GM21447 (cell line): Measurements from ENCODE around the gene PRSS50.
"Not testable (repeated sequence)": the region's sequence is repeated elsewhere in the genome, so short reads cannot be mapped to it uniquely, and the experiment has no call there.

Experiments
- ATAC-seq: cut with Tn5 transposase; IDR thresholded peaks from one replicate; pipeline ENCODE4 v1.9.1; 2021; ENCODE audit not compliant: unreplicated experiment

The PRSS50 gene

DNA sequence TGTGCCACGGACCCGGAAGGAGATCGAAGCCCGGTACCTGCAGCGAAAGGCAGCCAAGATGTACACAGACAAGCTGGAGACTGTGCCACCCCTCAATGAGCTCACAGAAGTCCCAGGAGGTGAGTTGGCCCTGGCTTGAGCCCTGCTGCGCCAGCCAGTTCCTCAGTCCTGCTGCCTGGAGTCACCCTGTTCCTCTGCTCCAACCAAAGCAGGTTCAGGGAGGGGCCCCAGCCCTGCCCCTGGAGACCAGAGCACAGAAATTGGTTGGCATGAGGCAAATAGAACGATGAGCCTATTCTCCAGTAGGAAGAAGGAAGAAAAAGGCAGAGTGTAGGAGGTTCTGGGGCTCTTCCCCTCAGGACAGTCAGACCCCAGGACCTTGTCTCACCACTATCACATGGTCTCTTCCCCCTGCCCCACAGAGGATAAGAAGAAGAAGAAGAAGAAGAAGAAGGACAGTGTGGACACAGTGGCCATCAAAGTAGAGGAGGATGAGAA lies 8.5 kb downstream of the PRSS50 start:
- ATAC-seq, result no peak

- ATAC-seq, result no peak
These were observed 9.1 kb downstream of the PRSS50 start for GRCh38 chr3:46708401-46709156.

DNA sequence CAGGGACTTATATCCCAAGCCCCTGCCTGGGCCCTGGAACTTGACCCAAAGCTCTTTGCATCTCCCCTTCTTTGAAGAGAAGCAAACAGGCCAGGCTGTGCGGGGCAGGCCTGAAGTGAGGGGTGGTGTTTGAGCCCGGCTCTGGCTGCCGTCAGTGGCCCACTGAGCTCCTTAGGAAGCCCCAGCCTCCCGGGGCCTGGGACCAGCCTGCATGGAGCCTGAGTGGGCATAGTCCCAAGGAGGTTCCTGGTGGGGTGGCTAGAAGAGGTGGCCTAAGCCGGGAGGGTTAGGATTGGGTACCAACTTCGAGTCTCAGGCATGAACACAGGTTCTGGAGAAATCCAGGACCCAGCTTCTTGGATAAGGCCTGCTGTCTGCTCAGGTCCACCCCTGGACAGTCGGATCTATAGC lies 10.1 kb downstream of the PRSS50 start:
- ATAC-seq, result no peak

GRCh38 chr3:46706771-46707582 lies 10.7 kb downstream of the PRSS50 start:
- ATAC-seq, result no peak

GRCh38 chr3:46705751-46706552 lies 11.7 kb downstream of the PRSS50 start:
- ATAC-seq, result no peak

DNA sequence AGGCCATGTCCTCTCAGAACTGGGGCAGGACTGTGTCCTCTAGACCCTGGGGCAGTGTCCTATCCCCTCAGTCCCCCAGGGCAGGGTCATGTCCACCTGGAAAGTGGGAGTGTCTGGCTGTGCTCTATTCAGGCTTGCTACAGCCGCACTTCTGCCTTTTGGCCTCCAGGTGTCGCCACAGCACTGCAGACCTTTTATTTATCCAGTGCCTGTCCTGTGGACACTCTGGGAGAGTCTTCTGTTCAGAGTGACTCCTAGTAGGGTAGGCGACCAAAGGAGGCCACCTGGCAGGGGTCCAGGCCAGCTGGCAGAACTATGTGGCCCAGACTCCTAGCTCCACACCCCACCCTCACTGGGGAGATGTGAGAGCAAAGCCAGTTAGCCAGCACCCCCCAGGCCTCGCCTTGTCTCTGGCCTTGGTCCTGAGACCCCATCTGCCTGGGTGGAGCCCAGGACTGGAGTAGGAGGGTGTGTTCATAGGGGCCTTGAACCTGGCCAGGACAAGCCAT lies 12.6 kb downstream of the PRSS50 start:
- ATAC-seq, result peak; percentile 46

- ATAC-seq, result not testable (repeated sequence)
These were observed 13.3 kb downstream of the PRSS50 start for GRCh38 chr3:46704346-46704745.

- no peak for ATAC-seq
These were observed 14.6 kb downstream of the PRSS50 start for GRCh38 chr3:46703013-46703520.

DNA sequence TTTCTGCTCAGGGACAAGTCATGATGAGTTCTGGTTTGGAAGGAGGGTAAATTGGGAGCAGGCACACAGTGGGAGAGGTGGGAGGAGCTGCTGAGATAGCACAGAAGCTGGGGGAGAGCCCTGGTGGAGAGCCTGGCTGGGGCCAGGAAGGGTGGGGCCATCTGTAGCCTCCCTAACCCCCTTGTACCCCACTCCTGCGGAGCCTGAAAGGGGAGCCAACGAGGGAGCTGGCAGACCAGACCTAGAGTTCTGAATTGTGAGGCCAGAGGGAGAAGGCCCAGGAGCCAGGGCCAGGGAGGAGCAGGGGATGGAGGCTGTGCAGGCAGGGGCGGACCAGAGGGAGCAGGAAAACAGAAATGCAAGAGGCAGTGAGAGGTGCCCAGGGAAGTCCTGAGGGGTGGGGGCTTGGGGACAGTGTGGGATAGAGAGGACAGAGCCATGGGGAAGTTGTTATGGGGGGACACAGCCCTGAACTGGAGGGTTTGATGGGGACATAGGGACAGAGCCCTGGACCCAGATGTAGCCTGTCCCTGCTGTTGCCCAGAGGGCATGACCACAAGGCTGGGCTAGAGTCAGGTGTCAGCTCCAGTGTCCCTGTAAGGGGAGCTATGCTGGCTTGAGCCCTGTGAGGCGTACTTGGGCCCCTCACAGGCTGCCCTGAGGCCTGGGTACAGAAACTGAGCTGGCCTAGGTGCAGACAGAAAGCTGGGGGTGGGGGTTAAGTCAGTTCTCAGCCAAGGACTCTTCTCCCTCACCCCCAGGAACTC lies 15.2 kb downstream of the PRSS50 start:
- ATAC-seq, result no peak

GRCh38 chr3:46701181-46701939 lies 16.3 kb downstream of the PRSS50 start, which contains the start of gene TMIE:
TMIE (plus strand) TSS chr3:46701392; CDS start chr3:46701488, 96 bp downstream.
- ATAC-seq, result no peak

DNA sequence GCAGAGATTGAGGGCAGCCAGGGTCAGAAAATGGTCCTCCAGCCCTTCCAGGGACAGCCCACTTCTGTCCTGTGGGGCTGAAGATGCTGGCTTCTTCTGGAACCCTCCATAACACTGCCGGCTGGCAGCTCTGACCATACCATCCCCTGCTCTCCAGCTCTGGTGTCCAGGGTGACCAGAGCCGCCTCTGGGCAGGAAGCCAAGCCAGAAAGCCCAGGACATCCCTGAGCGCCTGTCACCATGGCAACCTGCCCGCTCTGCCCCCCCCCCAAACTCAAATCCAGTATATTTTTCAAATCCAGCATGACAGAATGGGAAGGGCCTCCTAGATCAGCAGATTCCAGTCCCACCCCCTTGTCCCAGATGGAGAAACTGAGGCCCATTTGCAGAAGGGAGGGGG lies 16.9 kb downstream of the PRSS50 start:
- no peak for ATAC-seq

- no peak for ATAC-seq
These were observed 17.8 kb downstream of the PRSS50 start for GRCh38 chr3:46699676-46700523.

GRCh38 chr3:46695962-46696894 lies 21.4 kb downstream of the PRSS50 start:
- ATAC-seq, result no peak

DNA sequence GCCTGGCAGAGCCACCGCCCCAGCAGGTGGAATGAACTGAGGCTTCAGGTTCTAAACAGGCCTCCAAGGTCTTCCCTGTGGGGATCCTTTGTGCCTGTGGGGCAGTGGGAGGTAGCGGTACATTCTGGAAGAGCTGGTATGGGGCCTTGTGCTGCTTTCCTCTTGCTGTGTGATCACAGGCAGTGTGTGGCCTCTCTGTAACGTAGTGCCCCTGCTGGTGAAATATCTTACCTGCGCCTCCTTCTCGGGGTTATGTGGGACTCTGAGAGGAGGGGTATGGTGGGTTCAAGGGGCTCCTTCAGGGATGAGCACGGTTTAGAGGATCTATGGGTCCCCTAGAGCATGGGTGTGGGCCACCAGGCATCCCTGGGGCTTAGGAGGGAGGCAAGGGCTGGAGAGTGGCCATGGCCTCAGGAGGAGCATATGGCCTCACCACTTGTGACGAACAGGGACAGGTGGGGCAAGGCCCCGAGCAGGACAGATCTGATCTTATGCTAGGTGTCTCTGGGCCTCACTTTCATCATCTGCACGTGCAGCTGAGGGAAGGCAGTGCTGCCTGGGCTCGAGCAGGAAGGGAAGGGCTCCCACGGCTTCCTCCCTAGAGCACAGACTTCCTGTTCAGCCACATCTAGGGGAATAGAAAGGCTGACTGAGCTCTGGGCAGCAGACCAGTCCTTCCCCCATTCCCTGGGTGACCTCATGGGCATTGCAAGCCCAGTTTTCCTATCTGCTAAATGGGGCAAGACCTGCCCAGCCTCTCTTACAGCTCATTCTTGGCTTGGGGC lies 22.3 kb downstream of the PRSS50 start:
- ATAC-seq, result no peak

- no peak for ATAC-seq
These were observed 23.1 kb downstream of the PRSS50 start for GRCh38 chr3:46694520-46694919.

- no peak for ATAC-seq
These were observed 23.8 kb downstream of the PRSS50 start for GRCh38 chr3:46693892-46694226.
